CD4-positive, alpha-beta T cell treated with Interleukin-10 for 1 hour (primary cell): ENCODE results near the gene CAND2.
"Not testable (repeated sequence)": the region's sequence is repeated elsewhere in the genome, so short reads cannot be mapped to it uniquely, and the experiment has no call there.

ENCODE experiments used
- DNase-seq: peaks from one replicate; pipeline ENCODE4 v3.0.0-alpha.2; 2020

CAND2 gene

DNA sequence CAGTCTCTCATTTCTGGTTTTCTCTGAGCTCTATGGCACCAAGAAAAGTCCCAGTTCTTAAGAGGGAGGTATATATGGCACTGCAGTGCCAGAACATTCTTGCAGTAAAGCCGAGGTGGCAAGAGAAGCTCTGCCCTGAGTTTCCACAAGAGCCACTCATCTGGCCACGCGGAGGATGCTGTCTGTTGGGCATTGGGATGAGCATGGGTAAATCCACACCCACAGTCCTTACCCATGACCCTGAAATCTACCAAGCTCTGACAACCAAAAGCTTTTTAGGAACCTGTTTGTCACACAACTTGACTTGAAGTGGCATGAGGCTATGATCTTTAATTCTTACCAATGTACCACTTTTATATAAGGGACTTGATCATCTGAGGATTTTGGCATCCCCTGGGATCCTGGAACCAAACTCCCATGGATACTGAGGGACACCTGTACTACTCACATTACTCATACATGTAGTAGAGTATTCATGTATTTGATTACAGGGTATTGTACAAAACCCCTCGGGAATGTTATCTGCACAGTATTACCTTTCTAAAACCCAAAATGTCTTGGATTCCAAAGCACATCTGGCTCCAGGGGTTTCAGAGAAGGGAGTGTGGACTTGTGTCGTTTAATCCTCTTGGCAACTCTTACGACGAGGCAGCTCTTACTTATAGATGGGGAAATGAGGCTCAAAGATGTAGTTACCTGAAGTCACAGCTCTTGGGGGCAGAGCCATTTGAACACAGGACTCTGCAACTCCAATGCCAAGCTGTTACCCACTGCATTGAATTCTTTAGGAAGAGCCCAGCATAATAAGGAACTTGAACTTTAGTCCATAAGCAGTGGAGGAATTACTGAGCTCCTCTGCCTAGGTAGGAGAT lies 36.1 kb downstream of the CAND2 start:
- DNase-seq, result no peak

- no peak for DNase-seq
These were observed 37.0 kb downstream of the CAND2 start for GRCh38 chr3:12833222-12834161.

DNA sequence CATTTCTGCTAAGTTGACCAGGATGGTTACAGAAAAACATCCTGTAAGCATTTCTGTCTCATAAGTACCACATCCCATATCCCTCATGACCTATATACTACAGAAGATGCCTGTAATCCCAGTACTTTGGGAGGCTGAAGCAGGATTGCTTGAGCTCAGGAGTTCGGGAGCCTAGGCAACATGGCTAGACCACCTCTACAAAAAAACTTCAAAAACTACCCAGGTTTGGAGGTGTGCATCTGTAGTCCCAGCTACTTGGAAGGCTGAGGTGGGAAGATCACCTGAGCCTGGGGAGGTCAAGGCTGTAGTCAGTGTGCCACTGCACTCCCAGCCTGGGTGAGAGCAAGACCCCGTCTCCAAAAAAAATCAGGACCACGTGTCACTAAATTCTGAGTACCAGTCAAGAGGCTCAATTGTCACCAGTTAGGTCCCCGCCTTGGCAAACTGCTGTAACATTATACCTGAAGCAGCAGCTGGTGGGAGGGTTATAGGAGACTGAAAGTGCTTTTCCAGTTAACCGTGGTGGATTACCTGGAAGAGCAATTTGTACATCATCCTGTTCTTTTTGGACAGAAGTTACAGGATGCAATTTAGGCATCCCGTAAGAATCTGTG lies 38.7 kb downstream of the CAND2 start:
- no peak for DNase-seq

GRCh38 chr3:12837295-12837986 lies 41.0 kb downstream of the CAND2 start:
- DNase-seq, result no peak

DNA sequence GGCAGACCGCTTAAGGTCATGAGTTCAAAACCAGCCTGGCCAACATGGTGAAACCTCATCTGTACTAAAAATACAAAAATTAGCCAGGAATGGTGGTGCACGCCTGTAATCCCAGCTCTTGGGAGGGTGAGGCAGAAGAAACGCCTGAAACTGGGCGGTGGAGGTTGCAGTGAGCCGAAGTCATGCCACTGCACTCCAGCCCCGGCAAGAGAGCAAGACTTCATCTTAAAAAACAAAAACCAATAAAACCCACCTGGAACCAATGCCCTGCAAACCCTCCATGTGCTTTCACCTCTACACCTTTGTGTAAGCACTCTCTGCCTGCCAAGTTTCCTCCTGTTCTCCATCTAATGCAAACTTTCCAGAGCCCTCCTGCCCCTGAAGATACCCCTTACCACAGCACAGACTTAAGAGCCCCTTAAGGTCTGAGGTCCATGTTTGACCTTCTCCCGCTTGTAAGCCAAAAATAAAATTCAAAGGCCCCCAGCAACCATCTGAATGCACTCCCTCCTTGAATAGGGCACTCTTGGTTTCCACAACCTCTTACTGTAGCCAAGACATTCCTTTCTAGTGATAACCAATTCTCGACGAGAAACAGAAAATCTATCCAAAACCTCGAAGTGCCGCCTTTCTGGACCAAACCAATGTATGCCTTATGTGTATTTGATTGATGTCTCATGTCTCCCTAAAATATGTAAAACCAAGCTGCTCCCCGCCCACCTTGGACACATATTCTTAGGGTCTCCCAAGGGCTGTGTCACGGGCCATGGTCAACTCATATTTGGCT lies 41.9 kb downstream of the CAND2 start:
- DNase-seq, result no peak

DNA sequence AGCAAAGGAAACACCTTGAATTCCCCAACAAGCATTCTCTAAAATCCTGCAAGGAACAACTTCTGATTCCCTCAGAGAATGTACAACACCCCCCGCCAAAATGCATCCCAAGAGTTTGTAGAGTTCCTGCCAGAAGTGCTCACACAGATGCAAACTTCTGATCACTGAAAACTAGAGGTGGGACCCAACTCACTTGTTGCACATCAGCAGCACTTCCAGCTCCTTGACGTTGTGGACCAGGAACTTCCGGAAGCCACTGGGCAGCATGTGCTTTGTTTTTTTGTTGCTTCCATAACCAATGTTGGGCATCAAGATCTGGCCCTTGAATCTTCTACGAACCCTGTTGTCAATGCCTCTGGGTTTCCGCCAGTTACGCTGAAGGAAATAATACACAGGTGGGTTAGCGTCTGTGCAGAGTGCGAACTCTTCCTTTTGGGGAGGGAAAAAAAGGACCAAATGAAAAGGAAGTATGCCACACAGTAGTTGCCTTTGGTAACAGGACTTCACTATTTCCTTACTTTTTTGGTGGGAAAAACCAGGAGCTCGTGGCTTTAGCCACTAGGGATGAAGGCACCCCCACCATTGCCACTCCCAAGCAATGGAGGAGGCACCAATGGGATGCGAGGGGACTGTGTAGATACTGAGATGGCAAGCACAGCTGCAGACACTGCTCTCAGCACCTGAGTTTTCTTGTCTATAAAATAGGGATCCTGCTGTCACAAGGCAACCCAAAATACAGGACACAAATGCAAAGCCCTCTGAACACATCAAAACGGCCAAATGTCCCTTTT lies 42.9 kb downstream of the CAND2 start:
- no peak for DNase-seq

DNA sequence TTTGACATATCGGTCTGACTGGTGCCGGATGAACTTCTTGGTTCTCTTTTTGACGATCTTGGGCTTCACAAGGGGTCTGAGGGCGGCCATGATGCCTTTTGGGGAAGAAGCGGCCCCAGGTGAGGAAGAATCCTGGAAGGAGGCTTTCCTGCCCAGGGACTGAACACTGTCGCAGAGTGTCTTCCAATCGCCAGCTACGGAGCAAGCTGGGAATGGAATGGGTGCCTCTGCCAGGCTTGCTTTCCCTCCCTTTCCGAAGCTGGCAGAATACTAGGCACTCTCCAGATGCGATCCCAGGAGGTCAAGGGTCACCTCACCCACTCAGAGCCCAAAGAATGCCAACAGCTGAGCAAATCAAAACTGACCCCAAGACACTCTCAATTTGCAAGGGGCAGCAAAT lies 43.7 kb downstream of the CAND2 start:
- not testable (repeated sequence) for DNase-seq

GRCh38 chr3:12840591-12841148 lies 44.2 kb downstream of the CAND2 start:
- DNase-seq, result no peak

DNA sequence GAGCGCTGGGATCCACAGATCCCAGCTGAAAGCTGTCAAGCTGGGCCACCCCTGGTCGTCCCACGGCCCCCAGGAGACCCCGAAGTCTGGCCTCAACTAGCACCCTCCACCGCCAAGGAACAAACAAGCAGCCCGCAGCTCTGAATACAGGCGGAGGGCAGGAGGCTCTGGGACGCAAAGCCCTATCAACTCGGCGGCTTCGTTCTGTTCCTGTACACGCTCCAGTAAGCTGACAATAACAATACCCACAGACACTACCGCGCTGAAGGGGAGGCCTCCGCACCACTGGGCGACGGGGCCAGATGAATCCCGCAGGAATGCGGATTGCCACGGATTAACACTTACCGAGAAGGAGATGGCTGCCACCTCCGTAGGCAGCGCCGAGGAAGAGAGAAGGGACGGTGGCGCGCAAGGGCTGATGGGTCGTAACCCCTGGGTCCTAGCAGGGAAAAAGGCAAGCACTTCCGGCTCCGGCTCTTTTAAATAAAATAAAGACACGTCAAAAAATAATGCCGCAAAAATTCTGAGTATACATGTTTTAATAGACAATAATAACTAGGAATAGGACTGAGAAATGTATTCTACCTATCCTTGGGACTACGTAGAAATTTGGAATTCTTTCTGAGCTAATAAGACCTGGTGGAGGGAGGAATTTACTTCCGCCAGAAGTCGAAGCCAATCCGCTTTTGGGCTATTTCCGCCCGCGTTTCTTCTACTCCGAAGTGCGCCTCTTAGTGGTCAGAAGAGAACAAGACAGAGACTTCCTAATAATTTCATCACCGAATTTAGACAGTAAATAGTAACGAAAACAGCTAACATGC lies 44.9 kb downstream of the CAND2 start, which contains the start of gene RPL32:
Gene RPL32, minus strand, starts transcription at position 417 of the 821 bp plus-strand sequence. CDS start 1,328 bp downstream, outside the sequence.
- peak; percentile 92 for DNase-seq

- no peak for DNase-seq
These were observed 45.5 kb downstream of the CAND2 start for GRCh38 chr3:12841970-12842328.

GRCh38 chr3:12842469-12842868 lies 46.0 kb downstream of the CAND2 start:
- no peak for DNase-seq

DNA sequence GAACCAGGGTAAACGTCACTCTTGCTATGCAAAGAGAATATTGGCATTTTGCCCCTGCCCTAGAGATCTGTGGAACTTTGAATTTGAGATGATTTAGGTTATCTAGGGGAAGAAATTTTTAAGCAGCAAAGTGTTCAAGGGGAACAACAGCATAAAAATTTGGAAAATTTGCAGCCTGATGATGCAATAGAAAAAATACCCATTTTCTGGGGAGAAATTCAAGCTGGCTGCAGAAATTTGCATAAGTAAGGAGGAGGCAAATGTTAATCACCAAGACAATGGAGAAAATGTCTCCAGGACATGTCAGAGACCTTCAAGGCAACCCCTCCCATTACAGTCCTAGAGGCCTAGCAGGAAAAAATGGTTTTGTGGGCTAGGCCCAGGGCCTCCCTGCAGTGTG lies 49.3 kb downstream of the CAND2 start:
- no peak for DNase-seq

GRCh38 chr3:12852201-12852600 lies 55.7 kb downstream of the CAND2 start:
- DNase-seq, result no peak

- not testable (repeated sequence) for DNase-seq
These were observed 57.4 kb downstream of the CAND2 start for GRCh38 chr3:12853847-12854246.

GRCh38 chr3:12854565-12854964 lies 58.1 kb downstream of the CAND2 start:
- DNase-seq, result no peak

- DNase-seq, result no peak
These were observed 60.1 kb downstream of the CAND2 start for GRCh38 chr3:12856626-12857025.

DNA sequence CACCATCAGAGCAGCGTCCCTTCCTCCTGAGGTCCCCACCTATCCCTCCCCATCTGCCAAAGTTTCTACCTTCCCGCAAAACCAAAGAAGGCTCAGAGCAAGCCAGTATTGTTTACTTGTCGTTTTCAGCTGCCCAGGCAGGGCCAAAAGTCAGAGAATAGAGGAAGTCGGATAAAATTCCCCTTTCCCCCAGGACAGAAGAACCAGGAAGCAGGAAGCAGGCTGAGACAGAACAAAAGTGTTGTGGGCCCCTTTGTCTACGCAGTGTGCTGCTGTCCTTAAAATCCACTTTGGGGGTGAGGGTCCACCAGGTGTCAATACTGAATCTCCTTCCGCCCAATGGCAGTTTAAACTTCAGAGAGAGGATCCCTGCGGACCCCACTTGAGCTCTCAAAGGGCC lies 63.4 kb downstream of the CAND2 start:
- DNase-seq, result no peak

DNA sequence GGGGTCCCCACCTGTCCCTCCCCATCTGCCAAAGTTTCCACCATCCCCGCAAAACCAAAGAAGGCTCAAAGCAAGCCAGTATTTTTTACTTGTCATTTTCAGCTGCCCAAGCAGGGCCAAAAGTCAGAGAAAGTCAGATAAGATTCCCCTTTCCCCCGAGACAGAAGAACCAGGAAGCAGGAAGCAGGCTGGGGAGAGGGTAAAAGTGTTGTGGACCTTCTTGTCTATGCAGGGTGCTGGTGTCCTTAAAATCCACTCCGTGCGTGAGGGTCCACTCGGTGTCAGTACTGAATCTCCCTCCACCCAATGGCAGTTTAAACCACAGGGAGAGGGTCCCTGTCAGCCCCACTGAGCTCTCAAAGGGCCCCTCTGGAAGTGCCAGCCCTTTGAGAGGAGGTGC lies 65.1 kb downstream of the CAND2 start:
- DNase-seq, result no peak

- no peak for DNase-seq
These were observed 65.9 kb downstream of the CAND2 start for GRCh38 chr3:12862387-12862786.

DNA sequence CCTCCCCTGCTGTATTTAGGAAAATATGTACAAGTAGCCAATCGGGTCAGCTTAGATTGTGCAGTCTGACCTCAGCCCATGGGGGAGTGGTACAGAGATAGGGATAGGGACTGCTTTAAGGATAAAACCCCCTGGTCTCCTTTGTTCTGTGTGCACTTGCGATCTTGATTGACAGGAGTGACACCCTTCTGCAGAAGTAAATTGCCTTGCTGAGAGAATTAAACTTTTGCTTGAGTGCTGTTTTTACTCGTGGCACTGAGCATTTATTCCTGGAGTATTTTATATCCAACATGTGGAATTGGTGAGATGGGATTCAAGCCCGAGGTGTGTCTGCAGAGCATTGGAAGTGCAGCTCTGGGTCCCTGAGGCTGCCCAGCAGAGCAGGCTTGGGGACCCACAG lies 68.8 kb downstream of the CAND2 start:
- DNase-seq, result no peak
